C4-2B (cell line): Measurements from ENCODE around the gene MTERF2.
A peak's percentile ranks its signal among the peaks of the same experiment; 100 is the strongest.

Experiments used
- H3K27ac ChIP-seq: fragments of 450-650 bp; 2 replicates; pipeline ENCODE4 v1.5.1; 2017
- CTCF ChIP-seq: fragments of 450-650 bp; conservative IDR thresholded peaks from 2 replicates; pipeline ENCODE4 v1.5.1; 2017; ENCODE audit warnings: mild to moderate bottlenecking
- ZFX ChIP-seq: fragments of 450-650 bp; IDR thresholded peaks from 2 replicates; pipeline ENCODE4 v1.6.1; 2017

MTERF2 gene

DNA sequence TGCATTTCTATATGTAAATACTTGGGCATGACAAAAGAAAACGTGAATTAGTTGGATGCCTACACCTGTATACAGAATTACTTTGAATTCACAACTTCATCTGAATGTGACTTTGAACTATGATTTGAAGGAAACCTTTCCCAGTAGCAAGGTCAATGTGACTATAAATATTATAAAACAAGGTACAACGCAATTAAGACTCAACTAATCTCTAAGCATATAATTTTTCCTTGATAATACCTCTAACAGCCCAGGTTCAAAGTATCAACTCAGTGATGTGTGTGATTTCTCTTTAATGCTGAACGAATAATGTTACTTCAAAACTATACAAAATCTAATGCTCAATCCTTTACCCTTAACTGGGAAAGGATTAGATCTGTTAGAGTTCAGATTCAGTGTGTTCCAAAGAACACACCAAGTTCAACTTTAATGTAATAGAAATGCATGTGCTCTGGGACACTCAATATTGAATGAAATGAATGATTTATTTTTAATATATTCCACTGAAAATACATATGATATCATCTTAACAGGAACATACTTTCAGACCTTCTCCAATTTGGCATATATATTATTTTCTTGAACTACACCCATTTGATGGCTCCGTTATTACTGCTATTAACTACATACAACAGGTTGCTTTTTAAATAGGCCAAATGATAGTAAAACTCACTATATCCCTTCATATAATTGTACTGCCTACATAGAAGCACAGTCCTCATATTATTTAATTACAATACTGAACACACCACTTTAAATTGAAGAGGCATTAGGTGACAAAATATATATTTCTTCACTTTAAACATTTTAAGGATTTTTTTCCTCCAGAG is 40.1 kb upstream of the MTERF2 start:
- H3K27ac ChIP-seq = no peak overlapping the region
- TF ChIP-seq ZFX (no peak), CTCF (no peak)

- peak overlapping the region; percentile 28; the same call in 1 of the 2 replicates for H3K27ac ChIP-seq
Measured at GRCh38 chr12:107026356-107026755, 39.4 kb upstream of the MTERF2 start.

DNA sequence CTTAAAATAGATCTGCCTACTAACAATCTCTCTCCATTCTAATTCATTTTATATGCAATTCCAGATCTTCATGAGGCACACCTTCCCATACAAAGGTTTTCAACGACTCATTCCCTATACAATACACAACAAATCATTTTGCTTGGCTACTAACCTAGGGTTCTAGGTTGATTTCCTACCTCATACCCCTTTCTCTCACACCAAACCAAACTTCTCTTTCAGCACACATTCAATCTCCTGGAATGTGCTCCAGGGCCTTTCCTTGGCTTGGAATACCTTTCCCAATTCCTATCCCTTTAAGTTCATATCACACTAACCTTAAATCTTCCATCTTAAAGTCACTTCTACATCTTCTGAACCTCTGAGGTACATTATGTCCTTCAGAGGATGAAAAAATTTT is 38.7 kb upstream of the MTERF2 start:
- H3K27ac ChIP-seq = no peak overlapping the region
- TF ChIP-seq ZFX (no peak), CTCF (no peak)

GRCh38 chr12:107019546-107019945 is 32.6 kb upstream of the MTERF2 start:
- H3K27ac ChIP-seq = no peak overlapping the region
- TF ChIP-seq ZFX = no peak

- no peak overlapping the region for H3K27ac ChIP-seq
- TF ChIP-seq ZFX (no peak), CTCF (no peak)
Measured at GRCh38 chr12:107017042-107017441, 30.1 kb upstream of the MTERF2 start.

GRCh38 chr12:107014055-107014454 is 27.1 kb upstream of the MTERF2 start:
- H3K27ac ChIP-seq = no peak overlapping the region
- no peak for TF ChIP-seq ZFX
- peak; percentile 45 for TF ChIP-seq CTCF

DNA sequence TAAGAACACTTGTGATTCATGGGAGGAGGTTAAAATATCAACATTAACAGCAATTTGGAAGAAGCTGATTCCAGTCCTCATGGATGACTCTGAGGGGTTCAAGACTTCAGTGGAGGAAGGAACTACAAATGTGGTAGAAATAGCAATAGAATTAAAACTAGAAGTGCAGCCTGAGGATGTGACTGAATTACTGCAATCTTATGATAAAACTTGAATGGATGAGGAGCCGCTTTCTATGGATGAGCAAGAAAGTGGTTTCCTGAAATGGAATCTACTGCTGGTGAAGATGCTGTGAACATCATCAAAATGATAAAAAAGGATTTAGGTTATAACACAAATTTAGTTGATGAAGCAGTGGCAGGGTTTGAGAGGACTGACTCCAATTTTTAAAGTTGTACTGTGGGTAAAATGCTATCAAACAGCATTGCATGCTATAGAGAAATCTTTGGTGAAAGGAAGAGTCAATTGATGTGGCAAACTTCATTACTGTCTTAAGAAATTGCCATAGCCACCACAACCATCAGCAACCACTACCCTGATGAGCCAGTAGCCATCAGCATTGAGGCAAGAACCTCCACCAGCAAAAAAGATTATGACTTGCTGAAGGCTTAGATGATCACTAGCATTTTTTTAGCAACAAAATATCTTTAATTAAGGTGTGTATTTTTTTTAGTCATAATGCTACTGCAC is 25.9 kb upstream of the MTERF2 start:
- no peak overlapping the region for H3K27ac ChIP-seq
- TF ChIP-seq ZFX = no peak
- no peak for TF ChIP-seq CTCF

- no peak overlapping the region for H3K27ac ChIP-seq
- TF ChIP-seq ZFX = no peak
- TF ChIP-seq CTCF = no peak
Measured at GRCh38 chr12:107011519-107011918, 24.6 kb upstream of the MTERF2 start.
